ENCODE measurements around the gene EFHB.
A peak's percentile ranks its signal among the peaks of the same experiment; 100 is the strongest.
"Not testable (repeated sequence)": the region's sequence is repeated elsewhere in the genome, so short reads cannot be mapped to it uniquely, and the experiment has no call there.

EFHB gene

GRCh38 chr3:19934098-19934566 lies at the start of gene EFHB:
TSS of gene EFHB (minus strand) at chr3:19934217. CDS start at chr3:19934018, 199 bp downstream.
- no peak for DNase-seq (ENCODE audit: low read depth)

GRCh38 chr3:19972054-19972453 lies 38.0 kb upstream of the EFHB start:
- no peak for DNase-seq (ENCODE audit: low read depth)

- no peak for DNase-seq (ENCODE audit: low read depth)
Observed at GRCh38 chr3:19970327-19970726, 36.3 kb upstream of the EFHB start.

- no peak for DNase-seq (ENCODE audit: low read depth)
Observed at GRCh38 chr3:19967812-19968211, 33.8 kb upstream of the EFHB start.

GRCh38 chr3:19967208-19967607 lies 33.2 kb upstream of the EFHB start:
- DNase-seq (ENCODE audit: low read depth): no peak

- DNase-seq (ENCODE audit: low read depth): no peak
Observed at GRCh38 chr3:19961960-19962359, 27.9 kb upstream of the EFHB start.

- no peak for DNase-seq (ENCODE audit: low read depth)
Observed at GRCh38 chr3:19960696-19961095, 26.7 kb upstream of the EFHB start.

GRCh38 chr3:19959505-19959904 lies 25.5 kb upstream of the EFHB start:
- no peak for DNase-seq (ENCODE audit: low read depth)

- not testable (repeated sequence) for DNase-seq (ENCODE audit: low read depth)
Observed at GRCh38 chr3:19957354-19957753, 23.3 kb upstream of the EFHB start.

GRCh38 chr3:19954676-19955075 lies 20.7 kb upstream of the EFHB start:
- DNase-seq (ENCODE audit: low read depth): no peak

GRCh38 chr3:19950316-19950715 lies 16.3 kb upstream of the EFHB start:
- no peak for DNase-seq (ENCODE audit: low read depth)

- no peak for DNase-seq (ENCODE audit: low read depth)
Observed at GRCh38 chr3:19948226-19948591, 14.2 kb upstream of the EFHB start.

- DNase-seq (ENCODE audit: low read depth): no peak
Observed at GRCh38 chr3:19947549-19948225, 13.7 kb upstream of the EFHB start.

GRCh38 chr3:19946832-19947548 lies 13.0 kb upstream of the EFHB start, which contains the start of gene RAB5A:
TSS of gene RAB5A (plus strand) at chr3:19947097. CDS start at chr3:19950899, 3,802 bp downstream.
- DNase-seq (ENCODE audit: low read depth): peak; percentile 96

- no peak for DNase-seq (ENCODE audit: low read depth)
Observed at GRCh38 chr3:19945969-19946831, 12.2 kb upstream of the EFHB start.

- DNase-seq (ENCODE audit: low read depth): no peak
Observed at GRCh38 chr3:19945534-19945933, 11.5 kb upstream of the EFHB start.

GRCh38 chr3:19940643-19941042 lies 6.6 kb upstream of the EFHB start:
- DNase-seq (ENCODE audit: low read depth): no peak

GRCh38 chr3:19938295-19938627 lies 4.2 kb upstream of the EFHB start:
- no peak for DNase-seq (ENCODE audit: low read depth)

GRCh38 chr3:19937459-19938294 lies 3.7 kb upstream of the EFHB start:
- DNase-seq (ENCODE audit: low read depth): no peak

- no peak for DNase-seq (ENCODE audit: low read depth)
Observed at GRCh38 chr3:19932422-19932821, 1.6 kb downstream of the EFHB start.

GRCh38 chr3:19931767-19932188 lies 2.2 kb downstream of the EFHB start:
- DNase-seq (ENCODE audit: low read depth): no peak

- no peak for DNase-seq (ENCODE audit: low read depth)
Observed at GRCh38 chr3:19931180-19931692, 2.8 kb downstream of the EFHB start.
